Posterior cingulate gyrus (tissue), 11 donors: ENCODE data around the gene FRG1.
"Not testable (repeated sequence)": the region's sequence is repeated elsewhere in the genome, so short reads cannot be mapped to it uniquely, and the experiment has no call there.

Experiments used
- DNase-seq, 10 donors: peaks; one replicate each; pipeline versions ENCODE4 v3.0.0 to v3.0.0-alpha.2; 2020 to 2021; ENCODE audit warnings: mixed read lengths in 3 of 10
- intact Hi-C: fragments of 100-400 bp; cut with DNase I; formaldehyde crosslinking; loops from one replicate; pipeline ENCODE4 v1.15.1; 2023

The FRG1 gene

GRCh38 chr4:189983916-189984526 lies 43.3 kb downstream of the FRG1 start:
- intact Hi-C loops: not testable (repeated sequence)
- peak in 1 of 10 donors; percentile 67 for DNase-seq

- intact Hi-C loops, DNase-seq: not testable (repeated sequence)
Measured at GRCh38 chr4:189984661-189985060, 44.0 kb downstream of the FRG1 start.

GRCh38 chr4:189985651-189986243 lies 45.1 kb downstream of the FRG1 start:
- DNase-seq: peak in 1 of 10 donors; percentile 70
- intact Hi-C loops: not testable (repeated sequence)

GRCh38 chr4:189988877-189989431 lies 48.3 kb downstream of the FRG1 start:
- intact Hi-C loops: no loop called here
- no peak for DNase-seq

- intact Hi-C loops, DNase-seq: not testable (repeated sequence)
Measured at GRCh38 chr4:189989941-189990340, 49.3 kb downstream of the FRG1 start.
